Measurements from ENCODE around the gene CFAP141. TPM values are rescaled to one million over a fixed set of nuclear protein-coding genes. Genes with fewer than 3 reads are reported as not detected.
A peak's percentile ranks its signal among the peaks of the same experiment; 100 is the strongest.

The CFAP141 gene
- total RNA-seq, 2 donors from 2014 or later: not detected

DNA sequence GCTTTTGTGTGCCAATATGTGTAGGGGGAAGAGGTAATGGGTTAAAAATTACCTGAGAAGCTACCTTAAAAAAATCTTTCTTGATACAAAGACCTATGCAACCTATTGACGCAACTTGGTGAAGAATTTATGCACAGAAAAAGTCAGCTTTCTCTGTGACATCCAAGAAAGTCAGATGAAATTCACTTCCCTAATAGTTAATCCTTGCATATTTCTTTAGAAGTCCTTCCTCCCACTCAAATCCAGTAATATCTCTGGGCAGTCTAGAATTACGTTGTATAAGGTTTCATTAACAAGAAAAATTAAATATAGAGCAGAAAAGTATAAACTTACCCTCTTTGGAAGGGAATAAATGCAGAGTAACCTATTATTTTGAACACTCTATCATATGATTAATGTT is 17.5 kb upstream of the CFAP141 start:
- no peak for ATAC-seq (ENCODE audit: insufficient number of reproducible peaks, low FRiP score, low read depth)
- H3K27me3 ChIP-seq (replicated peaks; ENCODE audit: insufficient read depth): no peaks in the 10 kb centered on the region
- H3K4me3 ChIP-seq: no peak overlapping the region
- peaks cover 22% of the 10 kb centered on the region for H3K36me3 ChIP-seq
- no peaks in the 10 kb centered on the region for H3K9me3 ChIP-seq
- H3K27ac ChIP-seq: no peak overlapping the region
- no peak for DNase-seq (ENCODE audit: low spot score)
- H3K4me1 ChIP-seq (ENCODE audit: control insufficient read depth in 1 of 2, low read depth in 2 of 2): peaks cover 16 to 46% of the 10 kb centered on the region in 2 donors
- TF ChIP-seq, protein P1, sequence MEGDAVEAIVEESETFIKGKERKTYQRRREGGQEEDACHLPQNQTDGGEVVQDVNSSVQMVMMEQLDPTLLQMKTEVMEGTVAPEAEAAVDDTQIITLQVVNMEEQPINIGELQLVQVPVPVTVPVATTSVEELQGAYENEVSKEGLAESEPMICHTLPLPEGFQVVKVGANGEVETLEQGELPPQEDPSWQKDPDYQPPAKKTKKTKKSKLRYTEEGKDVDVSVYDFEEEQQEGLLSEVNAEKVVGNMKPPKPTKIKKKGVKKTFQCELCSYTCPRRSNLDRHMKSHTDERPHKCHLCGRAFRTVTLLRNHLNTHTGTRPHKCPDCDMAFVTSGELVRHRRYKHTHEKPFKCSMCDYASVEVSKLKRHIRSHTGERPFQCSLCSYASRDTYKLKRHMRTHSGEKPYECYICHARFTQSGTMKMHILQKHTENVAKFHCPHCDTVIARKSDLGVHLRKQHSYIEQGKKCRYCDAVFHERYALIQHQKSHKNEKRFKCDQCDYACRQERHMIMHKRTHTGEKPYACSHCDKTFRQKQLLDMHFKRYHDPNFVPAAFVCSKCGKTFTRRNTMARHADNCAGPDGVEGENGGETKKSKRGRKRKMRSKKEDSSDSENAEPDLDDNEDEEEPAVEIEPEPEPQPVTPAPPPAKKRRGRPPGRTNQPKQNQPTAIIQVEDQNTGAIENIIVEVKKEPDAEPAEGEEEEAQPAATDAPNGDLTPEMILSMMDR (IDR thresholded peaks at IDR 0.05): no peak

DNA sequence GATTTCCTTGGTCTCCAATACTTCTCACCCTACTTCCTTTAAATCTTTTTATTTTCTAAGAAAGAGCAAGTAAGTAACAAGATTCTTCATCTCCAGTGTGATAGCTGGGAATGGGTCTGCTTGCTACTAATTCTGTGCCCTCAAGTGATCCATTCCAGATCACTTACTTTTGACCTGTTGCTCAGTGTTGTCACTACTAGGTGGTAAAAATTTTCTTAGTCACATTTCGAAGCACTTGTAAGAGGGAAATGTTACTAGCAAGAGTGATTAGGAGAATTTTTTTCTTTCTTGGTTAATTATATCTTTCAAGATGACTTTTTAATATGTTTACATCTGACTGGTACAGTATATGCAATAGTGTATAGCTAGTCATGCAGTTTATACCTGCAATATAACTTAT is 16.8 kb upstream of the CFAP141 start:
- DNase-seq (ENCODE audit: low spot score): no peak

DNA sequence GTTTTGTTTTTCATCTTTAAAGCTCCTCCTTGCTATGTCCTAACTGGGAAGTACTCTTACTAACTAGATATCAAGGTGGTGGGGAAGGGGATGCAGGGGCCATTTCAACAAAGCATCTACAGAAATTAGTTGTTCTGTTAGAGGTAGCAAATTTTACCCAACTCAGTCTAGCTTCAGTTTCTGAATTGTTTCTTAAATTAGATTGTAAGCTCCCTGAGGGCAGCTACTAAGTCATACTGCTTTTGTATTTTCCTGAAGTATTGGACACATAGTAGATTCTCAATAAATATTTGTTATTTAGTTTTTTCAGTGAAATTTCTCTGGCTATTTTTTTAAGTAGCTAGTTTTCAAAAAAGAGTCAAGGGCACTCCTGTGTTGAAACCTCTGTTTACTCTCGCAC is 16.4 kb upstream of the CFAP141 start:
- peaks cover 24 to 57% of the 10 kb centered on the region in 2 donors for H3K4me1 ChIP-seq (ENCODE audit: control insufficient read depth in 1 of 2, low read depth in 2 of 2)
- DNase-seq (ENCODE audit: low spot score) (no peak), ATAC-seq (ENCODE audit: insufficient number of reproducible peaks, low FRiP score, low read depth) (no peak)
- no peaks in the 10 kb centered on the region for H3K9me3 ChIP-seq
- peak overlapping the region; percentile 89 to 97 for H3K27ac ChIP-seq
- peaks cover 20% of the 10 kb centered on the region for H3K36me3 ChIP-seq
- TF ChIP-seq, protein P1 (IDR thresholded peaks at IDR 0.05): no peak
- H3K4me3 ChIP-seq: peak overlapping the region; percentile 97
- no peaks in the 10 kb centered on the region for H3K27me3 ChIP-seq (replicated peaks; ENCODE audit: insufficient read depth)

More for the DNA sequence above, 16.8 kb upstream of the CFAP141 start:
- ATAC-seq (ENCODE audit: insufficient number of reproducible peaks, low FRiP score, low read depth): no peak
- H3K9me3 ChIP-seq: no peaks in the 10 kb centered on the region
- TF ChIP-seq, protein P1 (IDR thresholded peaks at IDR 0.05): no peak
- H3K4me3 ChIP-seq: no peak overlapping the region
- H3K4me1 ChIP-seq (ENCODE audit: control insufficient read depth in 1 of 2, low read depth in 2 of 2): peaks cover 23 to 53% of the 10 kb centered on the region in 2 donors
- no peak overlapping the region for H3K27ac ChIP-seq
- H3K27me3 ChIP-seq (replicated peaks; ENCODE audit: insufficient read depth): no peaks in the 10 kb centered on the region
- H3K36me3 ChIP-seq: peaks cover 20% of the 10 kb centered on the region

DNA sequence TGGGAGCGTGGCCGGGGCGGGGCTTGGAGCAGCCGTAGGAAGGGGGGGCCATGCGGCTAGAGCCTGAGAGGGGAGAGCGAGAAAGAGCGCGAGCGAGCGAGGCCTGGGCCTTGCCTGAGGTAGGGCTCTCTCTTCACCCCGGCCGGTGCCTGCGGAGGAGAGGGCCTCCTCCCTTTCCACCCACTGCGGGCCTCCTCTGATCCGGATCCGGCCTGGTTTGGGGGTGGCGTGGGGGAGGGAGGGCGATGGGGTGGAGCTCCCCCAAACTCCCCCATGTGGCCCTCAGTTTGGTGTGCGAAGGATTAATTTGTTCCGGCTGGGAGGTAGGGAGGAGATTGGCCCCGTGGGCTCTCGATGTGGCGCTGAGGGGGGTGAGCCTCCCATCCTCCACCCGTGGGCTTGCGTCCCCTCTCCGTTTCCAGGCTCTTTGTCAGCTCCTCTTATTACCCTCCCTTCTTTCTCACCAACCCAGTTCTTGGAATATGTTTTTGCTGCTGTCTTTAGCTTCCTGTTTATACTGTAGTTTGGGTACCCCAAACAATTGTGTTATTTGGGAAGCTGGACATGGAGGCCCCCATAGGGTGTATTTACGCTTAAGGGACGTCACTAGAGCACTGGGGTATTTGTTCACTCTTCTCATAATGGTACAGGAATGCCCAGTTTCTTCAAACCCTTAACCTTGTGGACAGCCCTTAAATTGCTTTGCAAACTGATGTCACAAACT is 15.3 kb upstream of the CFAP141 start:
- H3K4me1 ChIP-seq (ENCODE audit: control insufficient read depth in 1 of 2, low read depth in 2 of 2): peaks cover 24 to 62% of the 10 kb centered on the region in 2 donors
- peak; percentile 4 for DNase-seq (ENCODE audit: low spot score)

DNA sequence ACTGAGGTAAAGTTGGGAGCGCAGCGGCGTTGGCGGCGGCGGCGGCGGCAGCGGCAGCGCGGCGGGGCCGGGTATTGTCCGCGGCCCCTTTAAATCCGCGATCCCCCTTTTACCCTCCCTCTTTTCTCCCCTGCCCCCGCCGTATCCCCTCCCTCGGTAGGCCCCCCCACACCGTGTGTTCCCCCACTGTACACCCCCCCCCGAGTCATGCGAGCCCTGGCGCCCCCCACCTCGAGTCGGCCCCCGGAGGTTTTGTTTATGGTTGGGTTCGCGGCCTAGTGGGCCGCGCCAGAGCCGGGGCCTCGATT is 14.8 kb upstream of the CFAP141 start:
- no peaks in the 10 kb centered on the region for H3K27me3 ChIP-seq (replicated peaks; ENCODE audit: insufficient read depth)
- TF ChIP-seq, protein P1 (IDR thresholded peaks at IDR 0.05): no peak
- peaks cover 14% of the 10 kb centered on the region for H3K36me3 ChIP-seq
- H3K9me3 ChIP-seq: no peaks in the 10 kb centered on the region
- peak overlapping the region; percentile 89 to 97 for H3K27ac ChIP-seq
- ATAC-seq (ENCODE audit: insufficient number of reproducible peaks, low FRiP score, low read depth): no peak
- peaks cover 24 to 62% of the 10 kb centered on the region in 2 donors for H3K4me1 ChIP-seq (ENCODE audit: control insufficient read depth in 1 of 2, low read depth in 2 of 2)
- peak overlapping the region; percentile 97 for H3K4me3 ChIP-seq
- DNase-seq (ENCODE audit: low spot score): no peak

More for the DNA sequence above, 15.3 kb upstream of the CFAP141 start:
- TF ChIP-seq, protein P1 (IDR thresholded peaks at IDR 0.05): no peak
- H3K9me3 ChIP-seq: no peaks in the 10 kb centered on the region
- ATAC-seq (ENCODE audit: insufficient number of reproducible peaks, low FRiP score, low read depth): peak; percentile 23
- H3K27ac ChIP-seq: peak overlapping the region; percentile 89 to 97
- peaks cover 14% of the 10 kb centered on the region for H3K36me3 ChIP-seq
- no peaks in the 10 kb centered on the region for H3K27me3 ChIP-seq (replicated peaks; ENCODE audit: insufficient read depth)
- H3K4me3 ChIP-seq: peak overlapping the region; percentile 97
